Activated T-cell treated with anti-CD3 and anti-CD28 coated beads, Interleukin-2, amount 50 U/mL, for 24 hours (primary cell): ENCODE results near the gene LETM1.
A peak's percentile ranks its signal among the peaks of the same experiment; 100 is the strongest.

ENCODE experiments used
- DNase-seq: peaks from one replicate; pipeline ENCODE4 v3.0.0-alpha.2; 2020
- H3K27ac Mint-ChIP-seq: 2 replicates; pipeline ENCODE4 v1.8.0; 2020; ENCODE audit warnings: mild to moderate bottlenecking, mixed read lengths
- H3K27me3 Mint-ChIP-seq: 2 replicates; pipeline ENCODE4 v1.8.0; 2020; ENCODE audit warnings: mixed read lengths
- H3K36me3 Mint-ChIP-seq: 2 replicates; pipeline ENCODE4 v1.8.0; 2020; ENCODE audit warnings: low read depth, mixed read lengths
- H3K4me1 Mint-ChIP-seq: 2 replicates; pipeline ENCODE4 v1.8.0; 2020; ENCODE audit warnings: low read depth, mixed read lengths
- H3K4me3 Mint-ChIP-seq: 2 replicates; pipeline ENCODE4 v1.8.0; 2020; ENCODE audit warnings: mild to moderate bottlenecking, moderate library complexity, mixed read lengths
- H3K9me3 Mint-ChIP-seq: 2 replicates; pipeline ENCODE4 v1.8.0; 2020; ENCODE audit warnings: mixed read lengths

Gene LETM1

GRCh38 chr4:1815997-1816860 lies 39.7 kb downstream of the LETM1 start:
- Mint-ChIP-seq H3K4me1 (no peaks in the 10 kb centered on the region), H3K36me3 (peaks cover 88% of the 10 kb centered on the region), H3K4me3 (no peak overlapping the region), H3K27me3 (no peaks in the 10 kb centered on the region), H3K9me3 (no peaks in the 10 kb centered on the region), H3K27ac (no peak overlapping the region)
- DNase-seq, result no peak

- Mint-ChIP-seq H3K4me1 (no peaks in the 10 kb centered on the region), H3K27me3 (no peaks in the 10 kb centered on the region), H3K36me3 (peaks cover 83% of the 10 kb centered on the region), H3K9me3 (no peaks in the 10 kb centered on the region), H3K27ac (no peak overlapping the region), H3K4me3 (no peak overlapping the region)
- DNase-seq, result no peak
Measured at GRCh38 chr4:1815096-1815996, 40.6 kb downstream of the LETM1 start.

DNA sequence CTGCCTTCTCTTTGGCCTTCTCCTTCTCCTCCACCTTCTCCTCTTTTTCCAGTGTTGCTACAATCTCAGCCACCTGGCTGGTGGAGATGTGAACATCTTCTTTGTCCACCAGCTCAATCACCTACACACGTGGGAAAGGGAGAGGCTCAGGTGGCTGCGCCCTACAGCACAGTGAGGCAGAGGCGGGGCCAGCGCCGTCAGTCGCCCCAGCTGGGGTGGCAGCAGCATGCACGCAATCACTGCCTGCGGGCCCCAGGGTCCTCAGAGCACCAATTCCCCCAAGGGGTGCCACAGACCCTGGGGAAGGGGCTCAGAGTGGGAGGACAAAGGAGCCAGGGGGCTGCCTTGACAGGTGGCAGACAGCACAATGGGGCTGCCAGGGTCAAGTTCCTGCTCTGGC lies 41.5 kb downstream of the LETM1 start:
- Mint-ChIP-seq H3K27me3 (no peaks in the 10 kb centered on the region), H3K4me1 (no peaks in the 10 kb centered on the region), H3K4me3 (no peak overlapping the region), H3K9me3 (no peaks in the 10 kb centered on the region), H3K27ac (no peak overlapping the region), H3K36me3 (peaks cover 74% of the 10 kb centered on the region)
- no peak for DNase-seq

- Mint-ChIP-seq H3K27ac (no peak overlapping the region), H3K36me3 (peaks cover 69% of the 10 kb centered on the region), H3K27me3 (no peaks in the 10 kb centered on the region), H3K9me3 (no peaks in the 10 kb centered on the region), H3K4me3 (no peak overlapping the region), H3K4me1 (no peaks in the 10 kb centered on the region)
- DNase-seq, result no peak
Measured at GRCh38 chr4:1813915-1814314, 42.0 kb downstream of the LETM1 start.

GRCh38 chr4:1813231-1813630 lies 42.7 kb downstream of the LETM1 start:
- H3K27me3 Mint-ChIP-seq, result no peaks in the 10 kb centered on the region
- no peak overlapping the region for H3K4me3 Mint-ChIP-seq
- no peak for DNase-seq
- H3K4me1 Mint-ChIP-seq, result no peaks in the 10 kb centered on the region
- H3K9me3 Mint-ChIP-seq, result no peaks in the 10 kb centered on the region
- H3K27ac Mint-ChIP-seq, result peak overlapping the region; percentile 4
- peaks cover 62% of the 10 kb centered on the region for H3K36me3 Mint-ChIP-seq

DNA sequence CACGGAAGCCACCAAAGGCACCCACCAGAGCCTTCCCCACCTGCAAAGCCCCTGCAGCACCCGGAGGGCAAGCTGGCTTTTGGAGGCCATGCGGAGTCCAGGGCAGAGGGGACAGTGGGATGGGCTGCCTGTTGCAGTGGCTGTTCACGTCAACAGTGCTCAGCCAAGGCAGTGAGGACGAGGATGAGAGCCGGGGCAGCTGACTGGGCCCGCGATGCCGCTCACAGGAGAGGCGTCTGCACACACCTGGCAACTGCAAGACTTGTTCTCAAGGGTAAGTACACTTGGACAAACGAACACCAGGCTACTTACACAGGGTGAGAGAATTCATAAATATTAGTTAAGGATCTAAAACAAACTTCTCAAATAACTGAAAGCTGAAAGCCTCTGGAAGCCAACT lies 43.2 kb downstream of the LETM1 start:
- Mint-ChIP-seq H3K4me3 (no peak overlapping the region), H3K27me3 (no peaks in the 10 kb centered on the region), H3K9me3 (no peaks in the 10 kb centered on the region), H3K4me1 (no peaks in the 10 kb centered on the region), H3K36me3 (peaks cover 57% of the 10 kb centered on the region), H3K27ac (no peak overlapping the region)
- DNase-seq, result no peak

DNA sequence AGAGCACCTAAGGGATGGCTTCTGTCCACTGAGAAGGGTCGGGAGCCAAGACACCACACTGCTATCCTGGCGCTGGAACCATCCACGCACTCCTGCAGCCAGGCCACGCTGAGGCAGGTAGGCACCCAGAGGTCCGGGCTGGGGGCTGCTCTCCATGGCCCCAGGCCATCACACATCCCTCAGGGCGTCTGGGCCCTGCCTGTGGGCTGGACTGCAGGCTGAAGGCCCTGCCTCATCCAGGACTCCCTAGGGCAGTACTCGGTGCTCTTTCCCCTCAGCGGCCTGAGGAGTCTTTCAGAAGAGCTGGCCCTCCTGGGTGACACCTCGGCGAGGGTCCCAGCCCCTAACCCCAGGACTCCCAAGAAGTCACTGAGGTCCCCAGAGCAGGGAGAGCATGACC lies 45.2 kb downstream of the LETM1 start:
- Mint-ChIP-seq H3K27me3 (no peaks in the 10 kb centered on the region), H3K36me3 (peaks cover 37% of the 10 kb centered on the region), H3K4me1 (no peaks in the 10 kb centered on the region), H3K9me3 (no peaks in the 10 kb centered on the region), H3K4me3 (no peak overlapping the region), H3K27ac (no peak overlapping the region)
- DNase-seq, result no peak

GRCh38 chr4:1809754-1810502 lies 46.0 kb downstream of the LETM1 start:
- no peak overlapping the region for H3K27ac Mint-ChIP-seq
- H3K4me1 Mint-ChIP-seq, result no peaks in the 10 kb centered on the region
- peak; percentile 82 for DNase-seq
- peaks cover 30% of the 10 kb centered on the region for H3K36me3 Mint-ChIP-seq
- H3K4me3 Mint-ChIP-seq, result no peak overlapping the region
- H3K27me3 Mint-ChIP-seq, result no peaks in the 10 kb centered on the region
- H3K9me3 Mint-ChIP-seq, result no peaks in the 10 kb centered on the region

GRCh38 chr4:1808851-1809753 lies 46.9 kb downstream of the LETM1 start:
- Mint-ChIP-seq H3K27ac (no peak overlapping the region), H3K36me3 (peaks cover 22% of the 10 kb centered on the region), H3K4me1 (no peaks in the 10 kb centered on the region), H3K27me3 (no peaks in the 10 kb centered on the region), H3K4me3 (no peak overlapping the region), H3K9me3 (no peaks in the 10 kb centered on the region)
- DNase-seq, result no peak

- no peaks in the 10 kb centered on the region for H3K27me3 Mint-ChIP-seq
- H3K4me1 Mint-ChIP-seq, result no peaks in the 10 kb centered on the region
- no peak for DNase-seq
- H3K27ac Mint-ChIP-seq, result no peak overlapping the region
- no peaks in the 10 kb centered on the region for H3K9me3 Mint-ChIP-seq
- H3K4me3 Mint-ChIP-seq, result no peak overlapping the region
- peaks cover 15% of the 10 kb centered on the region for H3K36me3 Mint-ChIP-seq
Measured at GRCh38 chr4:1808396-1808795, 47.6 kb downstream of the LETM1 start.

DNA sequence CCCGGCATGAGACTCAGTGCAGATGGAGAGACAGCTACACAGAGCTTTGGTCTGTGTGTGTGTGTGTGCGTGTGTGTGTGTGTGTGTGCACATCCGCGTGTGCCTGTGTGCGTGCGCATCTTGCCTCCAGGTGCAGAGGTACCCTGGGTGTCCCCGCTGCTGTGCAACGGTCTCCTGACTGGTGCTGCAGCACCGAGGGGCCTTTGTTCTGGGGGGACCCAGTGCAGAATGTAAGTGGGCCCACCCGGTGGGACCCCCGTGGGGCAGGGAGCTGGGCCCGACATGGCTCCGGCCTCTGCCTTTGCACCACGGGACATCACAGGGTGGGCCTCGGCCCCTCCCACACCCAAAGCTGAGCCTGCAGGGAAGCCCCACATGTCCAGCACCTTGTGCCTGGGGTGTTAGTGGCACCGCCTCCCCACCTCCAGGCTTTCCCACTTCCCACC lies 48.6 kb downstream of the LETM1 start:
- Mint-ChIP-seq H3K4me3 (no peak overlapping the region), H3K36me3 (peaks cover 5% of the 10 kb centered on the region), H3K27ac (no peak overlapping the region)

GRCh38 chr4:1806596-1807331 lies 49.2 kb downstream of the LETM1 start:
- no peaks in the 10 kb centered on the region for H3K4me1 Mint-ChIP-seq
- H3K9me3 Mint-ChIP-seq, result no peaks in the 10 kb centered on the region
- no peaks in the 10 kb centered on the region for H3K27me3 Mint-ChIP-seq
- H3K36me3 Mint-ChIP-seq, result peaks cover 4% of the 10 kb centered on the region
- H3K4me3 Mint-ChIP-seq, result no peak overlapping the region
- H3K27ac Mint-ChIP-seq, result no peak overlapping the region
- DNase-seq, result no peak

More for the DNA sequence above, 48.6 kb downstream of the LETM1 start:
- Mint-ChIP-seq H3K27me3 (no peaks in the 10 kb centered on the region), H3K4me1 (no peaks in the 10 kb centered on the region), H3K9me3 (no peaks in the 10 kb centered on the region)
- DNase-seq, result no peak

DNA sequence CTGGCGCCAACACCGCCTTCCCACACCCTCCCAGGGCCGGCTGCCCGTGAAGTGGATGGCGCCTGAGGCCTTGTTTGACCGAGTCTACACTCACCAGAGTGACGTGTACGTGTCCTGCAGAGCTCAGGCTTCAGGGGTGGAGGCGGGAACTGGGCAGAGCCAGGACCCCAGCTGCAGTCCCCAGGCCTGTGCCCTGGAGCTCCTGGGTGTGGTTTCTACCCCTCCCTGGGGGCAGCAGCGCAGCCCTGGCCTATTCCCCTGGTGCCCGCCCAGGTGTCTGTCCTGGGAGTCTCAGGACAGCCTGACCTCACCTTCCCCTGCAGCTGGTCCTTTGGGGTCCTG lies 49.8 kb downstream of the LETM1 start:
- no peak for DNase-seq
- Mint-ChIP-seq H3K4me1 (no peaks in the 10 kb centered on the region), H3K9me3 (no peaks in the 10 kb centered on the region), H3K27me3 (no peaks in the 10 kb centered on the region), H3K4me3 (no peak overlapping the region), H3K27ac (no peak overlapping the region), H3K36me3 (no peaks in the 10 kb centered on the region)
